ENCODE results near the gene SCAND1.

Gene SCAND1

DNA sequence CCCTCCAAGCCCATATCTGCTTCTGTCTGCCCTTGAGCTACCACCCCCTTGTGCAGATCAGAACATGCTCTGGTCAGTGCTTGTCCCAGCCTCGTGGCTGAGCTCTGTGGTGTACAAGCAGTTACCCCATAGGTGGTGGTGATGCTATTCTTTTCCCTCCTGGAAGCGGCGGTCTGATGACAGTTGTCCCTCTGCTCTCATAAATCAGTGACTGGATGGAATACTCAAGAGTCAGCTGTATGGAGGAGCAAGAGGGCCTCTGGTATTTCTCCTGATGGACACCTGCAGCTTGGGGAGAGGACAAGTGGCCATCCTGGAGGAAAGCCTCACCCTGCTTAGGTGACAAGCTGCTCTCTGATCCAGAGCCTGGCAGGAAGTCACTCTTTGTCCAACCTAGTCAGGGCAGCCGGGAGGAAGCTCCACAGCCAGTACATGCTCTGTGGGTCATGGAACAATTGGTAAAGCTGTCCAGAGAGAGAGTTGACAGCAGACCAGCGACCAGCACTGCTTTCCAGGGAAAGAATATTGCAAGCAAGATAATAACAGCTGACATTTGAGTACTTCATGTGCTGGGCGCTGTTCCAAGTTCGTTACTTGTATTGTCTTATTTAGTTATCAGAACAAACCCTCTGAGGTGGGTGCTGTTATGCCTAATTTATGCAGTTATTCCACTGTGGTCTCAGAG lies 47.1 kb downstream of the SCAND1 start:
- DNase-seq (ENCODE audit: low read depth in 2 of 2), result no peak

DNA sequence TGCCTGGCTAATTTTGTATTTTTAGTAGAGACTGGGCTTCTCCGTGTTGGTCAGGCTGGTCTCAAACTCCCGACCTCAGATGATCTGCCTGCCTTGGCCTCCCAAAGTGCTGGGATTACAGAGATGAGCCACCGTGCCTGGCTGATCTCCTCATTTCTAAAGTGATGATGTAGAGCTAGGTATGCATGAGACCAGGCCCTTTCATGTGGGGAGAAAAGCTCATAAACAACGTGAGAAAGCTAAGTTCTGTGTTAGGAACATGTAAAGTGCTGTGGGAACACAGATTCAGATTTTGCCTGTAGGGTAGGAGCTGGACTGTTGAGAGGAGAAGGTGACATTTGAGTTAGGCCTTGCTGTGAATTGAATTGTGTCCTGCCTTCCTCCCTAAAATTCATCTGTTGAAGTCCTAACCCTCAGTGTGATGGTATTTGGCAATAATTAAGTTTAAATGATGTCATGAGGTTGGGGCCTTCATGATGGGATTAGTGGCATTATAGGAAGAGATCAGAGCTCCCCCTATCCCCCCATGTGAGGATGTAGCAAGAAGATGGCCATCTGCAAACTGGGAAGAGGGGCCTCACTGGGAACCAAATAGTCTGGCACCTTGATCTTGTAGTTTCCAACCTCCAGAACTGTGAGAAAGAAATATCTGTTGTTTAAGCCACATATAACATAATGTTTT lies 49.2 kb downstream of the SCAND1 start:
- DNase-seq (ENCODE audit: low read depth in 2 of 2), result no peak

DNA sequence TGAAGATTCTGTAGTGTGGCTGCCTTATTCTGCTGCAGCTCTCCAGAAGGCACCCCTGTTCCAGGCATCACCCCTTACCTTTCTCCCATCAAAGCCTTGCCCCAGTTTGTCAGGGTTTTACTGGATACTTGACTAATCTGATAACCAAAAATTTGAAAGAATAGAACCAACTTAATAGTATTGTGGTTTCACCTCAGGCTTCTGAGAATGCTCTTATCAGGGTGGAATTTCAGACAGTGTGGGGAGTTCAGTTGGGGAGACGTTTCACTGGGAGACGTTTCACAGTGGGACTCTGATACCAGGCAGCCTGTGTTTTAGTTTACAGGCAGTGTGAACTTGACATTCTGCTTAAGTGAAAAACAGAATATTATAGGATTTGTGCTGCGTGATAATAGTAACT lies 50.5 kb downstream of the SCAND1 start:
- no peak for DNase-seq (ENCODE audit: low read depth in 2 of 2)
